RPMI7951 (cell line): Measurements from ENCODE around the gene LCN2. TPM values are rescaled to one million over a fixed set of nuclear protein-coding genes. Genes with fewer than 3 reads are reported as not detected.
A peak's percentile ranks its signal among the peaks of the same experiment; 100 is the strongest.

Source experiments
- DNase-seq: peaks from one replicate; pipeline ENCODE4 v3.0.0-alpha.2; 2012; ENCODE audit warnings: low read depth
- total RNA-seq: library from RNA; depleted of rRNA; stranded (reverse); fragments of >200 nt; shearing (Covaris generic); gene quantifications from 2 replicates; pipeline ENCODE4 v1.2.3, GENCODE V29; 2014

LCN2 gene
- total RNA-seq, 1 experiment from 2014 or later: not detected

GRCh38 chr9:128166169-128166568 is 16.9 kb downstream of the LCN2 start:
- no peak for DNase-seq

GRCh38 chr9:128167209-128167608 is 18.0 kb downstream of the LCN2 start:
- no peak for DNase-seq

- no peak for DNase-seq
Observed at GRCh38 chr9:128168731-128169308, 19.6 kb downstream of the LCN2 start.

GRCh38 chr9:128169492-128169891 is 20.2 kb downstream of the LCN2 start:
- DNase-seq: no peak

- DNase-seq: no peak
Observed at GRCh38 chr9:128169925-128170324, 20.7 kb downstream of the LCN2 start.

GRCh38 chr9:128174062-128174461 is 24.8 kb downstream of the LCN2 start:
- DNase-seq: no peak

- DNase-seq: no peak
Observed at GRCh38 chr9:128175102-128175563, 25.9 kb downstream of the LCN2 start.

- no peak for DNase-seq
Observed at GRCh38 chr9:128175726-128176125, 26.5 kb downstream of the LCN2 start.

- no peak for DNase-seq
Observed at GRCh38 chr9:128178806-128179431, 29.7 kb downstream of the LCN2 start.

- DNase-seq: no peak
Observed at GRCh38 chr9:128180001-128180400, 30.7 kb downstream of the LCN2 start.

- no peak for DNase-seq
Observed at GRCh38 chr9:128180447-128180846, 31.2 kb downstream of the LCN2 start.

- DNase-seq: peak; percentile 29
Observed at GRCh38 chr9:128181480-128181879, 32.2 kb downstream of the LCN2 start.

GRCh38 chr9:128182893-128183588 is 33.8 kb downstream of the LCN2 start:
- DNase-seq: no peak

GRCh38 chr9:128185979-128186965 is 37.0 kb downstream of the LCN2 start:
- no peak for DNase-seq

- DNase-seq: no peak
Observed at GRCh38 chr9:128187361-128187760, 38.1 kb downstream of the LCN2 start.

- no peak for DNase-seq
Observed at GRCh38 chr9:128188209-128188608, 39.0 kb downstream of the LCN2 start.

GRCh38 chr9:128190013-128190412 is 40.8 kb downstream of the LCN2 start:
- no peak for DNase-seq

GRCh38 chr9:128190516-128191405 is 41.5 kb downstream of the LCN2 start:
- DNase-seq: no peak

- peak; percentile 76 for DNase-seq
Observed at GRCh38 chr9:128191406-128192046, 42.3 kb downstream of the LCN2 start, which contains the start of gene CIZ1. CIZ1 (minus strand) TSS chr9:128191572; CDS start chr9:128190857, 715 bp downstream.
